SK-N-SH (cell line): ENCODE data around the gene GOPC.

Experiments used
- CHD2 ChIP-seq: fragments of 150-350 bp; IDR thresholded peaks from 2 replicates; pipeline ENCODE4 v1.6.1; 2018; ENCODE audit warnings: low read length; ENCODE audit not compliant: partially characterized antibody
- EP300 ChIP-seq, 2 experiments: IDR thresholded peaks; 2 replicates each; pipeline versions ENCODE4 v1.4.0 to v1.6.1; 2012; ENCODE audit warnings: borderline replicate concordance in 1 of 2, low read depth in 1 of 2, low read length in 1 of 2
- JUND ChIP-seq: IDR thresholded peaks from 2 replicates; pipeline ENCODE4 v1.4.0; 2012
- MEF2A ChIP-seq: IDR thresholded peaks from 2 replicates; pipeline ENCODE4 v1.4.0; 2012; ENCODE audit warnings: low read depth, borderline replicate concordance
- RFX5 ChIP-seq: IDR thresholded peaks from 2 replicates; pipeline ENCODE4 v1.6.1; 2012; ENCODE audit warnings: mild to moderate bottlenecking, improper control_type of control experiment, low read length
- RXRA ChIP-seq: IDR thresholded peaks from 2 replicates; pipeline ENCODE4 v1.4.0; 2012; ENCODE audit warnings: low read depth, mild to moderate bottlenecking, borderline replicate concordance
- SMC3 ChIP-seq: IDR thresholded peaks from 2 replicates; pipeline ENCODE4 v1.6.1; 2012; ENCODE audit warnings: low read depth, low read length, improper control_type of control experiment
- TAF1 ChIP-seq: IDR thresholded peaks from 2 replicates; pipeline ENCODE4 v1.6.1; 2012; ENCODE audit warnings: low read depth, mild to moderate bottlenecking, low read length, moderate library complexity, borderline replicate concordance
- YY1 ChIP-seq: IDR thresholded peaks from 2 replicates; pipeline ENCODE4 v1.4.0; 2012; ENCODE audit warnings: low read depth, mild to moderate bottlenecking
- TF ChIP-seq, protein P1 (sequence below): fragments of 200-600 bp; sonication (generic); IDR thresholded peaks from 2 replicates; pipeline ENCODE4 v1.6.1; 2017; ENCODE audit warnings: antibody characterized with exemption, mild to moderate bottlenecking, moderate library complexity
- TF ChIP-seq, protein P2 (sequence below): IDR thresholded peaks from 2 replicates; pipeline ENCODE4 v1.6.1; 2012; ENCODE audit warnings: mild to moderate bottlenecking, low read depth, low read length, moderate library complexity
- TF ChIP-seq, protein P3 (sequence below): IDR thresholded peaks from 2 replicates; pipeline ENCODE4 v1.4.0; 2012; ENCODE audit warnings: low read depth
- TF ChIP-seq, protein P4 (sequence below): fragments of 150-350 bp; IDR thresholded peaks from 2 replicates; pipeline ENCODE4 v1.6.1; 2016; ENCODE audit warnings: mild to moderate bottlenecking, low read depth, low read length

DNA sequence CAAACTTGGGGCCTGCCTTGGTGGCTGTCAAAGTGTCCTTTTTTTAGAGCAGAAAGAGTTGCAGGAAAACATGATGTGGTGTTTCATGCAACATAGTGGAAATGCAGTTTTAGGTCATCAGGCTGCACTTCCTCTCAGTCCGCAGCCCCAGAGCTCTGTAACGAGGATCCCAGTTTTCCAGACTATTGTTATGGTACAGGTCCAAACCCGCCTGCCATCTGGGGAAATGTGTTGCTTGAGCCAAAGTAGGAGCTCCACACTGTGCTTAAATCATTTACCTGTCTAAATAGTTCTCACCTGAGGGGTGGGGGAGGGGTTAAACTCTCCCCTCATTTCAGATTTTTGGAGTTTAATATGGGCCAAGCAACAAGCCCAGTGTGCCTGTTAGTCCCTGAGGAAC lies 59.8 kb downstream of the GOPC start:
- TF ChIP-seq SMC3, result no peak
- TF ChIP-seq, protein P1, sequence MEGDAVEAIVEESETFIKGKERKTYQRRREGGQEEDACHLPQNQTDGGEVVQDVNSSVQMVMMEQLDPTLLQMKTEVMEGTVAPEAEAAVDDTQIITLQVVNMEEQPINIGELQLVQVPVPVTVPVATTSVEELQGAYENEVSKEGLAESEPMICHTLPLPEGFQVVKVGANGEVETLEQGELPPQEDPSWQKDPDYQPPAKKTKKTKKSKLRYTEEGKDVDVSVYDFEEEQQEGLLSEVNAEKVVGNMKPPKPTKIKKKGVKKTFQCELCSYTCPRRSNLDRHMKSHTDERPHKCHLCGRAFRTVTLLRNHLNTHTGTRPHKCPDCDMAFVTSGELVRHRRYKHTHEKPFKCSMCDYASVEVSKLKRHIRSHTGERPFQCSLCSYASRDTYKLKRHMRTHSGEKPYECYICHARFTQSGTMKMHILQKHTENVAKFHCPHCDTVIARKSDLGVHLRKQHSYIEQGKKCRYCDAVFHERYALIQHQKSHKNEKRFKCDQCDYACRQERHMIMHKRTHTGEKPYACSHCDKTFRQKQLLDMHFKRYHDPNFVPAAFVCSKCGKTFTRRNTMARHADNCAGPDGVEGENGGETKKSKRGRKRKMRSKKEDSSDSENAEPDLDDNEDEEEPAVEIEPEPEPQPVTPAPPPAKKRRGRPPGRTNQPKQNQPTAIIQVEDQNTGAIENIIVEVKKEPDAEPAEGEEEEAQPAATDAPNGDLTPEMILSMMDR, result no peak
- TF ChIP-seq TAF1, result no peak
- TF ChIP-seq, protein P2, sequence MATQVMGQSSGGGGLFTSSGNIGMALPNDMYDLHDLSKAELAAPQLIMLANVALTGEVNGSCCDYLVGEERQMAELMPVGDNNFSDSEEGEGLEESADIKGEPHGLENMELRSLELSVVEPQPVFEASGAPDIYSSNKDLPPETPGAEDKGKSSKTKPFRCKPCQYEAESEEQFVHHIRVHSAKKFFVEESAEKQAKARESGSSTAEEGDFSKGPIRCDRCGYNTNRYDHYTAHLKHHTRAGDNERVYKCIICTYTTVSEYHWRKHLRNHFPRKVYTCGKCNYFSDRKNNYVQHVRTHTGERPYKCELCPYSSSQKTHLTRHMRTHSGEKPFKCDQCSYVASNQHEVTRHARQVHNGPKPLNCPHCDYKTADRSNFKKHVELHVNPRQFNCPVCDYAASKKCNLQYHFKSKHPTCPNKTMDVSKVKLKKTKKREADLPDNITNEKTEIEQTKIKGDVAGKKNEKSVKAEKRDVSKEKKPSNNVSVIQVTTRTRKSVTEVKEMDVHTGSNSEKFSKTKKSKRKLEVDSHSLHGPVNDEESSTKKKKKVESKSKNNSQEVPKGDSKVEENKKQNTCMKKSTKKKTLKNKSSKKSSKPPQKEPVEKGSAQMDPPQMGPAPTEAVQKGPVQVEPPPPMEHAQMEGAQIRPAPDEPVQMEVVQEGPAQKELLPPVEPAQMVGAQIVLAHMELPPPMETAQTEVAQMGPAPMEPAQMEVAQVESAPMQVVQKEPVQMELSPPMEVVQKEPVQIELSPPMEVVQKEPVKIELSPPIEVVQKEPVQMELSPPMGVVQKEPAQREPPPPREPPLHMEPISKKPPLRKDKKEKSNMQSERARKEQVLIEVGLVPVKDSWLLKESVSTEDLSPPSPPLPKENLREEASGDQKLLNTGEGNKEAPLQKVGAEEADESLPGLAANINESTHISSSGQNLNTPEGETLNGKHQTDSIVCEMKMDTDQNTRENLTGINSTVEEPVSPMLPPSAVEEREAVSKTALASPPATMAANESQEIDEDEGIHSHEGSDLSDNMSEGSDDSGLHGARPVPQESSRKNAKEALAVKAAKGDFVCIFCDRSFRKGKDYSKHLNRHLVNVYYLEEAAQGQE, result no peak
- no peak for TF ChIP-seq MEF2A
- no peak for TF ChIP-seq CHD2
- TF ChIP-seq JUND, result no peak
- TF ChIP-seq RXRA, result no peak
- TF ChIP-seq YY1, result no peak
- no peak for TF ChIP-seq EP300 (IDR thresholded peaks at IDR 0.05; ENCODE audit: borderline replicate concordance in 1 of 2, low read depth in 1 of 2, low read length in 1 of 2)
- TF ChIP-seq RFX5, result no peak
- TF ChIP-seq, protein P3, sequence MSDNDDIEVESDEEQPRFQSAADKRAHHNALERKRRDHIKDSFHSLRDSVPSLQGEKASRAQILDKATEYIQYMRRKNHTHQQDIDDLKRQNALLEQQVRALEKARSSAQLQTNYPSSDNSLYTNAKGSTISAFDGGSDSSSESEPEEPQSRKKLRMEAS, result no peak
- TF ChIP-seq, protein P4, sequence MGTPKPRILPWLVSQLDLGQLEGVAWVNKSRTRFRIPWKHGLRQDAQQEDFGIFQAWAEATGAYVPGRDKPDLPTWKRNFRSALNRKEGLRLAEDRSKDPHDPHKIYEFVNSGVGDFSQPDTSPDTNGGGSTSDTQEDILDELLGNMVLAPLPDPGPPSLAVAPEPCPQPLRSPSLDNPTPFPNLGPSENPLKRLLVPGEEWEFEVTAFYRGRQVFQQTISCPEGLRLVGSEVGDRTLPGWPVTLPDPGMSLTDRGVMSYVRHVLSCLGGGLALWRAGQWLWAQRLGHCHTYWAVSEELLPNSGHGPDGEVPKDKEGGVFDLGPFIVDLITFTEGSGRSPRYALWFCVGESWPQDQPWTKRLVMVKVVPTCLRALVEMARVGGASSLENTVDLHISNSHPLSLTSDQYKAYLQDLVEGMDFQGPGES, result no peak
